ENCODE measurements around the gene DSC1. TPM values are rescaled to one million over a fixed set of nuclear protein-coding genes. Genes with fewer than 3 reads are reported as not detected.

The DSC1 gene
- total and polyA plus RNA-seq, 2 of the 8 experiments (the other 6 are each of a cell fraction or from before 2014, with no cell fraction given): 0.02 TPM; not detected in 1

DNA sequence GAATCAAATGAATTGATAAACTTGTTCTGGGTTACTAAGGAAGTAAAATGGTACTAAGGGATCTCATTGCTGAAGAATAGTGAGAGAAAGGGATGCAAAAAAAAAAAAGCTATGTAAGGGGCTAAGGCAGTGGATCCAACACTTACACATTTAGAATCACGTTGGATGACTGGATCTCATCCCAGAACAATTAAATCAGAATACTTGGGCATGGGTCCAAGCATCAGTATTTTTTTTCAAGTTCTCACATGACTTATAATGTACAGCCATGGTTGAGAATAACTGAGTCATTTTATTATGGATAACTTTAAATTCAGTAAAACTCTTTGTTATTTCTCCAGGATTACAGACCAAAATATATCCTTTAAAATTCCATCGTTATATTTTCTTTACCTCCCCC is 8.5 kb downstream of the DSC1 start (continued):
- TF ChIP-seq POU5F1 (IDR thresholded peaks at IDR 0.05; ENCODE audit: low read depth, low read length) (no peak), YY1 (IDR thresholded peaks at IDR 0.05; ENCODE audit: low read depth, low read length) (no peak), USF2 (IDR thresholded peaks at IDR 0.05; ENCODE audit: low read length) (no peak), GABPA (IDR thresholded peaks at IDR 0.05; ENCODE audit: borderline replicate concordance, insufficient read depth, low read length) (no peak)
